Endothelial cell of umbilical vein (primary cell): ENCODE results near the gene MFAP4.

Experiments used
- EZH2 ChIP-seq: IDR thresholded peaks from 2 replicates; pipeline ENCODE4 v1.6.1; 2012; ENCODE audit warnings: borderline replicate concordance, low read depth, mild to moderate bottlenecking, moderate library complexity, low read length, inconsistent platforms; ENCODE audit not compliant: severe bottlenecking
- JUN ChIP-seq: IDR thresholded peaks from 2 replicates; pipeline ENCODE4 v1.6.1; 2011; ENCODE audit warnings: borderline replicate concordance, low read depth; ENCODE audit not compliant: insufficient read length, insufficient read depth
- MAX ChIP-seq: IDR thresholded peaks from 2 replicates; pipeline ENCODE4 v1.6.1; 2011; ENCODE audit not compliant: insufficient read depth, insufficient read length
- POLR2A ChIP-seq: IDR thresholded peaks from 2 replicates; pipeline ENCODE4 v1.6.1; 2012; ENCODE audit warnings: low read depth, mild to moderate bottlenecking, control low read depth, low read length
- POLR2AphosphoS5 ChIP-seq: IDR thresholded peaks from 2 replicates; pipeline ENCODE4 v1.6.1; 2012; ENCODE audit warnings: low read depth, mild to moderate bottlenecking, control low read depth, low read length, moderate library complexity; ENCODE audit not compliant: insufficient read depth
- TF ChIP-seq, protein P1 (sequence below), 2 donors: IDR thresholded peaks; 1 replicate in 1 of 2; 2 replicates in 1 of 2; pipeline ENCODE4 v1.5.1; 2011; ENCODE audit warnings: low read length in 2 of 2, mild to moderate bottlenecking in 2 of 2, moderate library complexity in 2 of 2, control low read depth in 1 of 2, inconsistent platforms in 1 of 2, low read depth in 1 of 2; ENCODE audit not compliant: insufficient read depth in 1 of 2; ENCODE audit errors: extremely low read depth in 1 of 2

DNA sequence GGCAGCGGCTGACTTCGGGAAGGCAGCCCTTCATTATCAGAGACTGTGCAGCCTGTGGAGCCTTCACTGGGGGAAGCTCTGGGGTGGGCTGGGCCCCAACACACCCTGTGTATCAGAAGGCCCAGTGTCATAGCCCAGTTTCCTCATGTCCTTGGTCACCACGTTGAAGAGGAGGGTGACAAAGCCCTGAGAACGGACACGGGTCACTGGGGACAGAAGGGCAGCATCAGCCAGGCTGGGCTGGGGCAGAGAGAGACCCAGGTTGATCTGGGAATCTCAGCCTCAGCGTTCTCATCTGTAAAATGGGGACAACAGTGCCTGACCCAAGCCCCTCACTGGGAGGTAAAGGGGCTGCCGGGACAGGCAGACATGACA is 43.7 kb downstream of the MFAP4 start:
- TF ChIP-seq, protein P1, sequence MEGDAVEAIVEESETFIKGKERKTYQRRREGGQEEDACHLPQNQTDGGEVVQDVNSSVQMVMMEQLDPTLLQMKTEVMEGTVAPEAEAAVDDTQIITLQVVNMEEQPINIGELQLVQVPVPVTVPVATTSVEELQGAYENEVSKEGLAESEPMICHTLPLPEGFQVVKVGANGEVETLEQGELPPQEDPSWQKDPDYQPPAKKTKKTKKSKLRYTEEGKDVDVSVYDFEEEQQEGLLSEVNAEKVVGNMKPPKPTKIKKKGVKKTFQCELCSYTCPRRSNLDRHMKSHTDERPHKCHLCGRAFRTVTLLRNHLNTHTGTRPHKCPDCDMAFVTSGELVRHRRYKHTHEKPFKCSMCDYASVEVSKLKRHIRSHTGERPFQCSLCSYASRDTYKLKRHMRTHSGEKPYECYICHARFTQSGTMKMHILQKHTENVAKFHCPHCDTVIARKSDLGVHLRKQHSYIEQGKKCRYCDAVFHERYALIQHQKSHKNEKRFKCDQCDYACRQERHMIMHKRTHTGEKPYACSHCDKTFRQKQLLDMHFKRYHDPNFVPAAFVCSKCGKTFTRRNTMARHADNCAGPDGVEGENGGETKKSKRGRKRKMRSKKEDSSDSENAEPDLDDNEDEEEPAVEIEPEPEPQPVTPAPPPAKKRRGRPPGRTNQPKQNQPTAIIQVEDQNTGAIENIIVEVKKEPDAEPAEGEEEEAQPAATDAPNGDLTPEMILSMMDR (IDR thresholded peaks at IDR 0.05; ENCODE audit: extremely low read depth in 1 of 2, insufficient read depth in 1 of 2, low read depth in 1 of 2, low read length in 2 of 2): no peak
- TF ChIP-seq EZH2 (no peak), POLR2A (no peak), JUN (no peak), MAX (no peak), POLR2AphosphoS5 (no peak)
